IMR-90 (cell line): Measurements from ENCODE around the gene TARS3. TPM values are rescaled to one million over a fixed set of nuclear protein-coding genes. Genes with fewer than 3 reads are reported as not detected.

Experiments
- ATAC-seq: fragments of 200-7000 bp; cut with Tn5 transposase; 2 replicates; pipeline ENCODE4 v1.9.1; 2020; ENCODE audit warnings: low read depth, mild to moderate bottlenecking, moderate library complexity
- BruUV-seq: library from RNA; stranded (reverse); fragments of 400-500 nt; replicated peaks from 2 replicates; lab custom pipeline; 2021; lab: Mats Ljungman, UMichigan
- CTCF ChIA-PET: fragments of 300-600 bp; formaldehyde crosslinking; extraction: SDS; loops from one replicate; lab custom pipeline; 2021; ENCODE audit warnings: antibody characterized with exemption; lab: Yijun Ruan, JAX
- POLR2A ChIA-PET: fragments of 300-600 bp; sonication (Branson Sonifier 250); formaldehyde crosslinking; loops from one replicate; lab custom pipeline; 2022; ENCODE audit warnings: antibody characterized with exemption; ENCODE audit not compliant: unreplicated experiment; lab: Charles Lee
- DNase-seq: peaks from one replicate; pipeline ENCODE4 v3.0.0; 2013
- H2AFZ ChIP-seq: replicated peaks from 2 replicates; pipeline ENCODE3; 2013; ENCODE audit warnings: low read length, mild to moderate bottlenecking; ENCODE audit not compliant: poor library complexity
- H2AK5ac ChIP-seq: 2 replicates; pipeline ENCODE4 v1.6.1; 2013; ENCODE audit warnings: low read depth, low read length, inconsistent platforms
- H2AK9ac ChIP-seq: replicated peaks from 2 replicates; pipeline ENCODE3; 2013; ENCODE audit warnings: mild to moderate bottlenecking, low read depth, low read length, moderate library complexity; ENCODE audit not compliant: poor library complexity
- H2BK120ac ChIP-seq: 2 replicates; pipeline ENCODE4 v1.6.1; 2013; ENCODE audit warnings: low read depth, low read length, inconsistent platforms
- H2BK15ac ChIP-seq: 3 replicates; pipeline ENCODE4 v1.6.1; 2013; ENCODE audit warnings: low read depth, low read length, inconsistent platforms
- H2BK20ac ChIP-seq: 2 replicates; pipeline ENCODE4 v1.6.1; 2013; ENCODE audit warnings: low read depth, mild to moderate bottlenecking, inconsistent platforms, low read length, moderate library complexity
- H2BK5ac ChIP-seq: 2 replicates; pipeline ENCODE4 v1.6.1; 2013; ENCODE audit warnings: mild to moderate bottlenecking, low read depth, low read length, inconsistent platforms; ENCODE audit not compliant: poor library complexity, severe bottlenecking
- H3K14ac ChIP-seq: replicated peaks from 2 replicates; pipeline ENCODE4 v1.6.1; 2013; ENCODE audit warnings: low read depth, low read length, inconsistent platforms
- H3K18ac ChIP-seq: 2 replicates; pipeline ENCODE4 v1.6.1; 2013; ENCODE audit warnings: low read depth, low read length, control low read depth
- H3K23ac ChIP-seq: 2 replicates; pipeline ENCODE4 v1.6.1; 2013; ENCODE audit warnings: low read depth, low read length, inconsistent platforms
- H3K27ac ChIP-seq: 2 replicates; pipeline ENCODE4 v1.5.1; 2013; ENCODE audit warnings: mild to moderate bottlenecking, control low read depth, low read length; ENCODE audit not compliant: insufficient read depth
- H3K27me3 ChIP-seq: 2 replicates; pipeline ENCODE4 v1.6.1; 2013; ENCODE audit warnings: low read length; ENCODE audit not compliant: control insufficient read depth, insufficient read depth
- H3K36me3 ChIP-seq: 2 replicates; pipeline ENCODE4 v1.6.1; 2013; ENCODE audit warnings: low read length, mixed read lengths; ENCODE audit not compliant: control insufficient read depth, insufficient read depth
- H3K4ac ChIP-seq: 2 replicates; pipeline ENCODE4 v1.6.1; 2013; ENCODE audit warnings: low read depth, low read length, inconsistent platforms
- H3K4me1 ChIP-seq: 2 replicates; pipeline ENCODE4 v1.6.1; 2013; ENCODE audit warnings: low read length, mixed read lengths; ENCODE audit not compliant: control insufficient read depth, insufficient read depth
- H3K4me2 ChIP-seq: 2 replicates; pipeline ENCODE4 v1.6.1; 2013; ENCODE audit warnings: low read depth, mild to moderate bottlenecking, control low read depth, low read length, moderate library complexity
- H3K4me3 ChIP-seq: 2 replicates; pipeline ENCODE4 v1.5.1; 2013; ENCODE audit warnings: low read depth, mild to moderate bottlenecking, control low read depth, low read length, moderate library complexity; ENCODE audit not compliant: insufficient read depth
- H3K56ac ChIP-seq: 2 replicates; pipeline ENCODE4 v1.6.1; 2013; ENCODE audit warnings: low read length, inconsistent platforms; ENCODE audit not compliant: insufficient read depth; ENCODE audit errors: extremely low read depth
- H3K79me1 ChIP-seq, 2 experiments: 2 replicates each; pipeline ENCODE4 v1.6.1; 2013; ENCODE audit warnings: low read length in 2 of 2, inconsistent platforms in 1 of 2, low read depth in 1 of 2
- H3K9ac ChIP-seq: 2 replicates; pipeline ENCODE4 v1.6.1; 2013; ENCODE audit warnings: low read depth, low read length, control low read depth
- H3K9me1 ChIP-seq: 2 replicates; pipeline ENCODE4 v1.6.1; 2013; ENCODE audit warnings: low read length, inconsistent platforms; ENCODE audit not compliant: insufficient read depth
- H3K9me3 ChIP-seq: 2 replicates; pipeline ENCODE4 v1.6.1; 2013; ENCODE audit warnings: low read length; ENCODE audit not compliant: control insufficient read depth, insufficient read depth
- H4K20me1 ChIP-seq: 2 replicates; pipeline ENCODE4 v1.6.1; 2013; ENCODE audit warnings: low read length, inconsistent platforms; ENCODE audit not compliant: insufficient read depth
- H4K5ac ChIP-seq: 2 replicates; pipeline ENCODE4 v1.6.1; 2013; ENCODE audit warnings: mild to moderate bottlenecking, low read depth, low read length, control low read depth
- H4K8ac ChIP-seq, 2 experiments: 2 replicates each; pipeline ENCODE4 v1.6.1; 2013; ENCODE audit warnings: low read depth in 2 of 2, low read length in 2 of 2, control low read depth in 1 of 2, inconsistent platforms in 1 of 2
- H4K91ac ChIP-seq: 2 replicates; pipeline ENCODE4 v1.6.1; 2013; ENCODE audit warnings: low read depth, low read length, inconsistent platforms; ENCODE audit not compliant: insufficient read depth
- BHLHE40 ChIP-seq: fragments of 150-350 bp; IDR thresholded peaks from 2 replicates; pipeline ENCODE4 v1.6.1; 2016; ENCODE audit warnings: mild to moderate bottlenecking, low read depth, low read length
- CEBPB ChIP-seq: IDR thresholded peaks from 2 replicates; pipeline ENCODE4 v1.6.1; 2012; ENCODE audit warnings: low read depth, low read length, improper control_type of control experiment
- CHD1 ChIP-seq: IDR thresholded peaks from 2 replicates; pipeline ENCODE4 v1.6.1; 2012; ENCODE audit warnings: low read depth, low read length, improper control_type of control experiment
- FOS ChIP-seq: fragments of 150-350 bp; IDR thresholded peaks from 2 replicates; pipeline ENCODE4 v1.6.1; 2016; ENCODE audit warnings: low read depth, low read length
- MAFK ChIP-seq: IDR thresholded peaks from 2 replicates; pipeline ENCODE4 v1.6.1; 2012; ENCODE audit warnings: low read depth, low read length, improper control_type of control experiment
- MAZ ChIP-seq: IDR thresholded peaks from 2 replicates; pipeline ENCODE4 v1.6.1; 2012; ENCODE audit warnings: low read depth, mild to moderate bottlenecking, low read length, improper control_type of control experiment, moderate library complexity, borderline replicate concordance
- MXI1 ChIP-seq: IDR thresholded peaks from 2 replicates; pipeline ENCODE4 v1.6.1; 2012; ENCODE audit warnings: low read depth, mild to moderate bottlenecking, low read length, moderate library complexity, borderline replicate concordance
- POLR2A ChIP-seq: IDR thresholded peaks from 2 replicates; pipeline ENCODE4 v1.6.1; 2012; ENCODE audit warnings: mild to moderate bottlenecking, low read depth, low read length
- RCOR1 ChIP-seq: IDR thresholded peaks from 2 replicates; pipeline ENCODE4 v1.6.1; 2012; ENCODE audit warnings: mild to moderate bottlenecking, low read length, improper control_type of control experiment; ENCODE audit not compliant: insufficient replicate concordance
- SMC3 ChIP-seq: fragments of 150-350 bp; IDR thresholded peaks from 2 replicates; pipeline ENCODE4 v1.6.1; 2016; ENCODE audit warnings: low read depth, mild to moderate bottlenecking, antibody characterized with exemption, low read length, moderate library complexity
- WGBS, 2 experiments: methylation state at CpG; one replicate each; pipeline versions ENCODE4 v1.1.5 to v1.1.7; 2013; ENCODE audit warnings: missing lambda C conversion rate in 2 of 2; ENCODE audit not compliant: insufficient read length in 1 of 2; ENCODE audit errors: extremely low coverage in 2 of 2; 5-methylcytosine and 5-hydroxymethylcytosine counted together
- dilution Hi-C: fragments of 300-500 bp; cut with HindIII; formaldehyde crosslinking; loops from one replicate; pipeline ENCODE4 v1.14.3; 2018; ENCODE audit warnings: low sequenced_read_pairs; ENCODE audit not compliant: unreplicated experiment
- in situ Hi-C: fragments of 300-500 bp; cut with MboI; formaldehyde crosslinking; loops from 3 replicates; pipeline ENCODE4 v1.14.3; 2019; ENCODE audit warnings: low sequenced_read_pairs, inconsistent platforms, mixed read lengths
- intact Hi-C: fragments of 100-400 bp; cut with micrococcal nuclease; formaldehyde crosslinking; loops from 2 replicates; pipeline ENCODE4 v1.10.0; 2022
- polyA plus RNA-seq, 3 experiments: library from polyadenylated mRNA; depleted of rRNA; stranded (reverse); fragments of >200 nt; gene quantifications; 2 replicates each; pipeline ENCODE4 v1.2.3, GENCODE V29; 2012; ENCODE audit warnings: low replicate concordance in 1 of 3
- total RNA-seq: library from RNA; depleted of rRNA; stranded (reverse); fragments of >200 nt; gene quantifications from 2 replicates; pipeline ENCODE4 v1.2.3, GENCODE V29; 2012
- TF ChIP-seq, protein P1 (sequence below): fragments of 150-350 bp; IDR thresholded peaks from 2 replicates; pipeline ENCODE4 v1.6.1; 2017; ENCODE audit warnings: mild to moderate bottlenecking, antibody characterized with exemption, low read length, low read depth
- TF ChIP-seq, protein P2 (sequence below): conservative IDR thresholded peaks from 2 replicates; pipeline ENCODE4 v1.5.1; 2012; ENCODE audit warnings: mild to moderate bottlenecking, low read depth, low read length, improper control_type of control experiment
- TF ChIP-seq, protein P3 (sequence below): fragments of 150-350 bp; IDR thresholded peaks from 2 replicates; pipeline ENCODE4 v1.6.1; 2016; ENCODE audit warnings: low read depth, mild to moderate bottlenecking, low read length, moderate library complexity, borderline replicate concordance

Gene TARS3
- total and polyA plus RNA-seq, 2 of the 4 experiments (the other 2 are of a cell fraction), result 3.4 to 9.3 TPM

DNA sequence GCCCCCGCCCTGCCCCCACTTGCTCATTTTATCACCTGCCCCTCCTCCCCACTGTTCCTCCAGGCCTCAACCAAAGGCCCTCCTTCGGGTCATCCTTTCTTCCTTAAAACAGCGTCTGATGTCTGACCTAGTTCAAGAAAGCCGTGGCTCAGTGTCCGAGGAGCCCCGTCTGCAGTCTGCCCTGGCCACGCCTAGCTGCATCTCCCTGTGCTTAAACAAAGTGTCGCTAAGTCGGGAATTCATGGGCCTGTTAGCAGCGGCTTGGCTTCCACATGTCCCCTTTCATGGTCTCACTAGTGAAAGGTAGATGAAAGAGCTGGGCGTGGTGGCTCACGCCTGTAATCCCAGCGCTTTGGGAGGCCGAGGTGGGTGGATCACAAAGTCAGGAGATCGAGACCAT, 113.3 kb downstream of the TARS3 start:
- ATAC-seq, result no peak
- H2BK20ac ChIP-seq, result no peak overlapping the region
- H4K8ac ChIP-seq, result no peak overlapping the region
- no TSS peak for BruUV-seq
- H2AK5ac ChIP-seq, result no peak overlapping the region
- dilution Hi-C loops (no loop called here), in situ Hi-C loops (no loop called here), intact Hi-C loops (no loop called here)
- no peak overlapping the region for H3K23ac ChIP-seq
- no peak overlapping the region for H2BK15ac ChIP-seq
- H3K36me3 ChIP-seq, result no peaks in the 10 kb centered on the region
- no peaks in the 10 kb centered on the region for H3K9me1 ChIP-seq
- H4K5ac ChIP-seq, result no peak overlapping the region
- H2BK120ac ChIP-seq, result no peak overlapping the region
- H4K20me1 ChIP-seq, result no peaks in the 10 kb centered on the region
- H3K56ac ChIP-seq, result no peak overlapping the region
- no peaks in the 10 kb centered on the region for H3K9me3 ChIP-seq
- H2AK9ac ChIP-seq, result no peak overlapping the region
- no peak overlapping the region for H3K4me2 ChIP-seq
- no peak overlapping the region for H4K91ac ChIP-seq
- no peak overlapping the region for H3K27ac ChIP-seq
- CTCF ChIA-PET, result no interaction called here
- H3K4me1 ChIP-seq, result no peaks in the 10 kb centered on the region
- TF ChIP-seq, protein P1, sequence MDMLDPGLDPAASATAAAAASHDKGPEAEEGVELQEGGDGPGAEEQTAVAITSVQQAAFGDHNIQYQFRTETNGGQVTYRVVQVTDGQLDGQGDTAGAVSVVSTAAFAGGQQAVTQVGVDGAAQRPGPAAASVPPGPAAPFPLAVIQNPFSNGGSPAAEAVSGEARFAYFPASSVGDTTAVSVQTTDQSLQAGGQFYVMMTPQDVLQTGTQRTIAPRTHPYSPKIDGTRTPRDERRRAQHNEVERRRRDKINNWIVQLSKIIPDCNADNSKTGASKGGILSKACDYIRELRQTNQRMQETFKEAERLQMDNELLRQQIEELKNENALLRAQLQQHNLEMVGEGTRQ, result no peak
- no peak for TF ChIP-seq RCOR1
- no peak for TF ChIP-seq POLR2A
- TF ChIP-seq MXI1, result no peak
- TF ChIP-seq SMC3, result no peak
- no peak for TF ChIP-seq MAFK
- TF ChIP-seq FOS, result no peak
- no peak for TF ChIP-seq BHLHE40
- TF ChIP-seq, protein P2, sequence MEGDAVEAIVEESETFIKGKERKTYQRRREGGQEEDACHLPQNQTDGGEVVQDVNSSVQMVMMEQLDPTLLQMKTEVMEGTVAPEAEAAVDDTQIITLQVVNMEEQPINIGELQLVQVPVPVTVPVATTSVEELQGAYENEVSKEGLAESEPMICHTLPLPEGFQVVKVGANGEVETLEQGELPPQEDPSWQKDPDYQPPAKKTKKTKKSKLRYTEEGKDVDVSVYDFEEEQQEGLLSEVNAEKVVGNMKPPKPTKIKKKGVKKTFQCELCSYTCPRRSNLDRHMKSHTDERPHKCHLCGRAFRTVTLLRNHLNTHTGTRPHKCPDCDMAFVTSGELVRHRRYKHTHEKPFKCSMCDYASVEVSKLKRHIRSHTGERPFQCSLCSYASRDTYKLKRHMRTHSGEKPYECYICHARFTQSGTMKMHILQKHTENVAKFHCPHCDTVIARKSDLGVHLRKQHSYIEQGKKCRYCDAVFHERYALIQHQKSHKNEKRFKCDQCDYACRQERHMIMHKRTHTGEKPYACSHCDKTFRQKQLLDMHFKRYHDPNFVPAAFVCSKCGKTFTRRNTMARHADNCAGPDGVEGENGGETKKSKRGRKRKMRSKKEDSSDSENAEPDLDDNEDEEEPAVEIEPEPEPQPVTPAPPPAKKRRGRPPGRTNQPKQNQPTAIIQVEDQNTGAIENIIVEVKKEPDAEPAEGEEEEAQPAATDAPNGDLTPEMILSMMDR, result no peak
- no peak for TF ChIP-seq MAZ
- no peak for TF ChIP-seq CHD1
- TF ChIP-seq, protein P3, sequence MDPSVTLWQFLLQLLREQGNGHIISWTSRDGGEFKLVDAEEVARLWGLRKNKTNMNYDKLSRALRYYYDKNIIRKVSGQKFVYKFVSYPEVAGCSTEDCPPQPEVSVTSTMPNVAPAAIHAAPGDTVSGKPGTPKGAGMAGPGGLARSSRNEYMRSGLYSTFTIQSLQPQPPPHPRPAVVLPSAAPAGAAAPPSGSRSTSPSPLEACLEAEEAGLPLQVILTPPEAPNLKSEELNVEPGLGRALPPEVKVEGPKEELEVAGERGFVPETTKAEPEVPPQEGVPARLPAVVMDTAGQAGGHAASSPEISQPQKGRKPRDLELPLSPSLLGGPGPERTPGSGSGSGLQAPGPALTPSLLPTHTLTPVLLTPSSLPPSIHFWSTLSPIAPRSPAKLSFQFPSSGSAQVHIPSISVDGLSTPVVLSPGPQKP, result no peak
- no peak for TF ChIP-seq CEBPB
- WGBS, 2 experiments, result 52% methylated on average over 9 of the region's 15 CpGs; no CpG with 5 or more reads in 1 of the 2 experiments
- H3K4ac ChIP-seq, result no peak overlapping the region
- no peak overlapping the region for H3K14ac ChIP-seq
- no peaks in the 10 kb centered on the region for H3K79me1 ChIP-seq
- peaks cover 11% of the 10 kb centered on the region for H3K27me3 ChIP-seq
- no peak overlapping the region for H2BK5ac ChIP-seq
- DNase-seq, result no peak
- H2AFZ ChIP-seq, result no peak overlapping the region
- no peak overlapping the region for H3K9ac ChIP-seq
- no peak overlapping the region for H3K4me3 ChIP-seq
- POLR2A ChIA-PET, result no interaction called here
- no peak overlapping the region for H3K18ac ChIP-seq
